HepG2 (cell line): ENCODE data around the gene ZDHHC24. TPM values are rescaled to one million over a fixed set of nuclear protein-coding genes. Genes with fewer than 3 reads are reported as not detected.
A peak's percentile ranks its signal among the peaks of the same experiment; 100 is the strongest.

Experiments used
- AGO1 ChIP-seq: fragments of 200-400 bp; formaldehyde crosslinking; IDR thresholded peaks from 2 replicates; pipeline ENCODE4 v1.6.1; 2017; ENCODE audit warnings: mild to moderate bottlenecking, low read depth, low read length, moderate library complexity; ENCODE audit not compliant: poor library complexity, severe bottlenecking
- DNMT3B ChIP-seq: conservative IDR thresholded peaks from 2 replicates; pipeline ENCODE4 v1.6.1; 2016; ENCODE audit warnings: missing biosample characterization, control low read depth
- HHEX ChIP-seq: IDR thresholded peaks from 2 replicates; pipeline ENCODE4 v1.6.1; 2016; ENCODE audit warnings: control low read depth
- HOXA9 ChIP-seq: sonication (generic); formaldehyde crosslinking; IDR thresholded peaks from 2 replicates; pipeline ENCODE4 v1.8.1; 2022; ENCODE audit warnings: missing genetic modification reagents, mild to moderate bottlenecking, moderate library complexity, borderline replicate concordance
- MXD4 ChIP-seq: IDR thresholded peaks from 2 replicates; pipeline ENCODE4 v1.6.1; 2016; ENCODE audit warnings: mild to moderate bottlenecking, missing biosample characterization, missing genetic modification reagents
- RAD21 ChIP-seq: fragments of 450-650 bp; formaldehyde crosslinking; IDR thresholded peaks from 2 replicates; pipeline ENCODE4 v1.5.0; 2020; ENCODE audit warnings: mild to moderate bottlenecking
- STAT5B ChIP-seq: sonication (generic); formaldehyde crosslinking; IDR thresholded peaks from 2 replicates; pipeline ENCODE4 v1.4.0; 2020; ENCODE audit warnings: missing genetic modification reagents
- THYN1 ChIP-seq: sonication (generic); formaldehyde crosslinking; IDR thresholded peaks from 2 replicates; pipeline ENCODE4 v1.8.1; 2023; ENCODE audit warnings: low read depth, mild to moderate bottlenecking, moderate library complexity, missing genetic modification reagents, borderline replicate concordance
- ZNF468 ChIP-seq: sonication (generic); formaldehyde crosslinking; IDR thresholded peaks from 2 replicates; pipeline ENCODE4 v1.8.0; 2022; ENCODE audit warnings: mild to moderate bottlenecking, moderate library complexity, missing genetic modification reagents
- ZNF850 ChIP-seq: sonication (generic); formaldehyde crosslinking; conservative IDR thresholded peaks from 2 replicates; pipeline ENCODE4 v1.9.0; 2021; ENCODE audit warnings: mild to moderate bottlenecking, missing genetic modification reagents
- polyA plus RNA-seq, 8 experiments: library from polyadenylated mRNA; depleted of rRNA in 3 of 8; stranded (reverse) in 7 of 8; unstranded in 1 of 8; fragments of >200 nt; fragmentation: Illumina TruSeq in 4 of 8; extraction: Trizol in 4 of 8; gene quantifications; 2 replicates each; pipeline versions ENCODE4 v1.2.1 to v1.2.3, GENCODE V29; 2011 to 2016; ENCODE audit warnings: low read depth in 4 of 8, missing spikeins in 1 of 8, mixed read lengths in 1 of 8; ENCODE audit not compliant: insufficient read depth in 1 of 8
- total RNA-seq, 5 experiments: library from RNA; depleted of rRNA; stranded (reverse); fragments of >200 nt; fragmentation: Illumina TruSeq; extraction: Trizol; gene quantifications; 2 replicates each; pipeline ENCODE4 v1.2.3, GENCODE V29; 2016; ENCODE audit warnings: low read depth in 1 of 5
- TF ChIP-seq, protein P1 (sequence below): sonication (generic); formaldehyde crosslinking; IDR thresholded peaks from 2 replicates; pipeline ENCODE4 v1.4.0; 2020; ENCODE audit warnings: missing genetic modification reagents, borderline replicate concordance
- TF ChIP-seq, protein P2 (sequence below), 2 experiments: fragments of 450-650 bp in 1 of 2; sonication (generic) in 1 of 2; formaldehyde crosslinking in 1 of 2; IDR thresholded peaks; 2 replicates each; pipeline versions ENCODE4 v1.6.1 to v1.8.0; 2016 to 2022; ENCODE audit warnings: antibody characterized with exemption in 1 of 2, mild to moderate bottlenecking in 1 of 2, missing genetic modification reagents in 1 of 2
- TF ChIP-seq, protein P3 (sequence below): sonication (generic); formaldehyde crosslinking; IDR thresholded peaks from 2 replicates; pipeline ENCODE4 v1.4.0; 2020; ENCODE audit warnings: missing genetic modification reagents

The ZDHHC24 gene
- total and polyA plus RNA-seq, 2 of the 13 experiments (the other 11 are each of a cell fraction or from before 2014, with no cell fraction given): 4.3 TPM

DNA sequence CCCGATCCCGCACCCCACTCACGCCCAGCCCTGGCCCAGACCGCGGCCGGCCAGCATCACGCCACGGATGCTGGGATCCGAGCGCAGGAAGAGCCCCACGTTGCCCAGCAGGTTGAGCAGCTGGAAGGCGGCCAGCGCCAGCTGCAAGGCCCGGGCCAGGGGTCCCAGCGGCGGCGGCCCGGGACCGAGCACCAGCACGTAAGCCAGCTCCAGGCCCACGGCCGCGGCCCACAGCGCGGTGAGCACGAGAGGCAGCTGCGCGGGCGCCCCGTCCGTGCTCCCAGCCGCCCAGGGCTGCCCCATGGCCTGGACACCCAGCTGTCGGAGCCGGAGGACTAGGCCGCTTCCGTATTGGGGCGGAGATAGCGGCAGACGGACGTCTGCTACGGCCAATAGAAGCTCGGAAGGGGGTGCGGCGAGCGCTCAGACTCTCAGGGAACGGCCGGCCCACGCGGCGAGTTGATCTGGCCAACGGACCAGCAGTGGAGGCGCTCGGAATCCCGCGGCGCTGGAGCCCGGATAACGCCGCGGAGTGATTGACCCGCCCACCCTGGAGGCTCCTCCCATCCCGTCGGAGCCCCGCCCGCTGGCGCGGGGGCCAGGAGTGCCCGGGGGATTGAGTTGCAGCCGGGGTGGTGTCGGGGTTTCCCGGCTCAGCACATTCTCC lies at the start of gene ZDHHC24 (continued):
- TF ChIP-seq DNMT3B (CRISPR knock-in tag) (no peak), ZNF850 (CRISPR knock-in tag) (no peak), STAT5B (CRISPR knock-in tag) (no peak), HHEX (CRISPR knock-in tag) (no peak), RAD21 (CRISPR knock-in tag) (peak; percentile 32; the same call in 1 of the 2 replicates), ZNF468 (CRISPR knock-in tag) (no peak), THYN1 (no peak), HOXA9 (CRISPR knock-in tag) (no peak), MXD4 (peak; percentile 64), AGO1 (peak; percentile 18)
- TF ChIP-seq, protein P1, sequence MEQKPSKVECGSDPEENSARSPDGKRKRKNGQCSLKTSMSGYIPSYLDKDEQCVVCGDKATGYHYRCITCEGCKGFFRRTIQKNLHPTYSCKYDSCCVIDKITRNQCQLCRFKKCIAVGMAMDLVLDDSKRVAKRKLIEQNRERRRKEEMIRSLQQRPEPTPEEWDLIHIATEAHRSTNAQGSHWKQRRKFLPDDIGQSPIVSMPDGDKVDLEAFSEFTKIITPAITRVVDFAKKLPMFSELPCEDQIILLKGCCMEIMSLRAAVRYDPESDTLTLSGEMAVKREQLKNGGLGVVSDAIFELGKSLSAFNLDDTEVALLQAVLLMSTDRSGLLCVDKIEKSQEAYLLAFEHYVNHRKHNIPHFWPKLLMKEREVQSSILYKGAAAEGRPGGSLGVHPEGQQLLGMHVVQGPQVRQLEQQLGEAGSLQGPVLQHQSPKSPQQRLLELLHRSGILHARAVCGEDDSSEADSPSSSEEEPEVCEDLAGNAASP (CRISPR knock-in tag): no peak
- TF ChIP-seq, protein P2, sequence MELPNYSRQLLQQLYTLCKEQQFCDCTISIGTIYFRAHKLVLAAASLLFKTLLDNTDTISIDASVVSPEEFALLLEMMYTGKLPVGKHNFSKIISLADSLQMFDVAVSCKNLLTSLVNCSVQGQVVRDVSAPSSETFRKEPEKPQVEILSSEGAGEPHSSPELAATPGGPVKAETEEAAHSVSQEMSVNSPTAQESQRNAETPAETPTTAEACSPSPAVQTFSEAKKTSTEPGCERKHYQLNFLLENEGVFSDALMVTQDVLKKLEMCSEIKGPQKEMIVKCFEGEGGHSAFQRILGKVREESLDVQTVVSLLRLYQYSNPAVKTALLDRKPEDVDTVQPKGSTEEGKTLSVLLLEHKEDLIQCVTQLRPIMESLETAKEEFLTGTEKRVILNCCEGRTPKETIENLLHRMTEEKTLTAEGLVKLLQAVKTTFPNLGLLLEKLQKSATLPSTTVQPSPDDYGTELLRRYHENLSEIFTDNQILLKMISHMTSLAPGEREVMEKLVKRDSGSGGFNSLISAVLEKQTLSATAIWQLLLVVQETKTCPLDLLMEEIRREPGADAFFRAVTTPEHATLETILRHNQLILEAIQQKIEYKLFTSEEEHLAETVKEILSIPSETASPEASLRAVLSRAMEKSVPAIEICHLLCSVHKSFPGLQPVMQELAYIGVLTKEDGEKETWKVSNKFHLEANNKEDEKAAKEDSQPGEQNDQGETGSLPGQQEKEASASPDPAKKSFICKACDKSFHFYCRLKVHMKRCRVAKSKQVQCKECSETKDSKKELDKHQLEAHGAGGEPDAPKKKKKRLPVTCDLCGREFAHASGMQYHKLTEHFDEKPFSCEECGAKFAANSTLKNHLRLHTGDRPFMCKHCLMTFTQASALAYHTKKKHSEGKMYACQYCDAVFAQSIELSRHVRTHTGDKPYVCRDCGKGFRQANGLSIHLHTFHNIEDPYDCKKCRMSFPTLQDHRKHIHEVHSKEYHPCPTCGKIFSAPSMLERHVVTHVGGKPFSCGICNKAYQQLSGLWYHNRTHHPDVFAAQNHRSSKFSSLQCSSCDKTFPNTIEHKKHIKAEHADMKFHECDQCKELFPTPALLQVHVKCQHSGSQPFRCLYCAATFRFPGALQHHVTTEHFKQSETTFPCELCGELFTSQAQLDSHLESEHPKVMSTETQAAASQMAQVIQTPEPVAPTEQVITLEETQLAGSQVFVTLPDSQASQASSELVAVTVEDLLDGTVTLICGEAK (IDR thresholded peaks at IDR 0.05): no peak
- TF ChIP-seq, protein P2 (CRISPR knock-in tag; IDR thresholded peaks at IDR 0.05): peak; percentile 23; the same call in 1 of the 2 replicates
- TF ChIP-seq, protein P3, sequence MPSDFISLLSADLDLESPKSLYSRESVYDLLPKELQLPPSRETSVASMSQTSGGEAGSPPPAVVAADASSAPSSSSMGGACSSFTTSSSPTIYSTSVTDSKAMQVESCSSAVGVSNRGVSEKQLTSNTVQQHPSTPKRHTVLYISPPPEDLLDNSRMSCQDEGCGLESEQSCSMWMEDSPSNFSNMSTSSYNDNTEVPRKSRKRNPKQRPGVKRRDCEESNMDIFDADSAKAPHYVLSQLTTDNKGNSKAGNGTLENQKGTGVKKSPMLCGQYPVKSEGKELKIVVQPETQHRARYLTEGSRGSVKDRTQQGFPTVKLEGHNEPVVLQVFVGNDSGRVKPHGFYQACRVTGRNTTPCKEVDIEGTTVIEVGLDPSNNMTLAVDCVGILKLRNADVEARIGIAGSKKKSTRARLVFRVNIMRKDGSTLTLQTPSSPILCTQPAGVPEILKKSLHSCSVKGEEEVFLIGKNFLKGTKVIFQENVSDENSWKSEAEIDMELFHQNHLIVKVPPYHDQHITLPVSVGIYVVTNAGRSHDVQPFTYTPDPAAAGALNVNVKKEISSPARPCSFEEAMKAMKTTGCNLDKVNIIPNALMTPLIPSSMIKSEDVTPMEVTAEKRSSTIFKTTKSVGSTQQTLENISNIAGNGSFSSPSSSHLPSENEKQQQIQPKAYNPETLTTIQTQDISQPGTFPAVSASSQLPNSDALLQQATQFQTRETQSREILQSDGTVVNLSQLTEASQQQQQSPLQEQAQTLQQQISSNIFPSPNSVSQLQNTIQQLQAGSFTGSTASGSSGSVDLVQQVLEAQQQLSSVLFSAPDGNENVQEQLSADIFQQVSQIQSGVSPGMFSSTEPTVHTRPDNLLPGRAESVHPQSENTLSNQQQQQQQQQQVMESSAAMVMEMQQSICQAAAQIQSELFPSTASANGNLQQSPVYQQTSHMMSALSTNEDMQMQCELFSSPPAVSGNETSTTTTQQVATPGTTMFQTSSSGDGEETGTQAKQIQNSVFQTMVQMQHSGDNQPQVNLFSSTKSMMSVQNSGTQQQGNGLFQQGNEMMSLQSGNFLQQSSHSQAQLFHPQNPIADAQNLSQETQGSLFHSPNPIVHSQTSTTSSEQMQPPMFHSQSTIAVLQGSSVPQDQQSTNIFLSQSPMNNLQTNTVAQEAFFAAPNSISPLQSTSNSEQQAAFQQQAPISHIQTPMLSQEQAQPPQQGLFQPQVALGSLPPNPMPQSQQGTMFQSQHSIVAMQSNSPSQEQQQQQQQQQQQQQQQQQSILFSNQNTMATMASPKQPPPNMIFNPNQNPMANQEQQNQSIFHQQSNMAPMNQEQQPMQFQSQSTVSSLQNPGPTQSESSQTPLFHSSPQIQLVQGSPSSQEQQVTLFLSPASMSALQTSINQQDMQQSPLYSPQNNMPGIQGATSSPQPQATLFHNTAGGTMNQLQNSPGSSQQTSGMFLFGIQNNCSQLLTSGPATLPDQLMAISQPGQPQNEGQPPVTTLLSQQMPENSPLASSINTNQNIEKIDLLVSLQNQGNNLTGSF: no peak
